ENCODE results near the gene LRP1. TPM values are rescaled to one million over a fixed set of nuclear protein-coding genes. Genes with fewer than 3 reads are reported as not detected.

LRP1 gene
- total RNA-seq, 2 donors from 2014 or later = 107 to 123 TPM

GRCh38 chr12:57149245-57149900 is 21.1 kb downstream of the LRP1 start:
- no peak overlapping the region for H3K4me3 ChIP-seq
- DNase-seq = peak; percentile 82
- no peaks in the 10 kb centered on the region for H3K27me3 ChIP-seq
- H3K4me1 ChIP-seq = peaks cover 38% of the 10 kb centered on the region
- H3K9me3 ChIP-seq = no peaks in the 10 kb centered on the region
- peak overlapping the region; percentile 84 for H3K27ac ChIP-seq
- no peak for TF ChIP-seq CTCF (IDR thresholded peaks at IDR 0.05)
- H3K36me3 ChIP-seq = no peaks in the 10 kb centered on the region
- intact Hi-C loops (cut with DNase I) = no loop called here
- H3K9ac ChIP-seq (ENCODE audit: low read depth in 2 of 2, low read length in 2 of 2) = peak overlapping the region; percentile 51 to 90

- no peak for DNase-seq
- intact Hi-C loops (cut with DNase I) = no loop called here
- Histone ChIP-seq H3K36me3 (no peaks in the 10 kb centered on the region), H3K9me3 (no peaks in the 10 kb centered on the region), H3K4me3 (no peak overlapping the region), H3K9ac (ENCODE audit: low read depth in 2 of 2, low read length in 2 of 2) (no peak overlapping the region), H3K4me1 (peaks cover 38% of the 10 kb centered on the region), H3K27ac (peak overlapping the region; percentile 84), H3K27me3 (no peaks in the 10 kb centered on the region)
- TF ChIP-seq CTCF (IDR thresholded peaks at IDR 0.05) = no peak
These were observed 22.2 kb downstream of the LRP1 start for GRCh38 chr12:57150400-57151000.

- intact Hi-C loops (cut with DNase I) = no loop called here
- H3K4me1 ChIP-seq = peaks cover 24% of the 10 kb centered on the region
- H3K27ac ChIP-seq = peak overlapping the region; percentile 84
- no peak overlapping the region for H3K4me3 ChIP-seq
- no peaks in the 10 kb centered on the region for H3K27me3 ChIP-seq
- no peak for TF ChIP-seq CTCF (IDR thresholded peaks at IDR 0.05)
- DNase-seq = no peak
- H3K9me3 ChIP-seq = no peaks in the 10 kb centered on the region
- H3K9ac ChIP-seq (ENCODE audit: low read depth in 2 of 2, low read length in 2 of 2) = peak overlapping the region in 1 of 2 donors; percentile 1
- no peaks in the 10 kb centered on the region for H3K36me3 ChIP-seq
These were observed 23.7 kb downstream of the LRP1 start for GRCh38 chr12:57151741-57152630.

- Histone ChIP-seq H3K4me1 (peaks cover 18% of the 10 kb centered on the region), H3K36me3 (no peaks in the 10 kb centered on the region), H3K4me3 (no peak overlapping the region), H3K9ac (ENCODE audit: low read depth in 2 of 2, low read length in 2 of 2) (peak overlapping the region in 1 of 2 donors; percentile 1), H3K27me3 (no peaks in the 10 kb centered on the region), H3K9me3 (no peaks in the 10 kb centered on the region), H3K27ac (peak overlapping the region; percentile 84)
- intact Hi-C loops (cut with DNase I) = no loop called here
- no peak for TF ChIP-seq CTCF (IDR thresholded peaks at IDR 0.05)
- no peak for DNase-seq
These were observed 24.4 kb downstream of the LRP1 start for GRCh38 chr12:57152639-57153038.

- TF ChIP-seq CTCF (IDR thresholded peaks at IDR 0.05) = no peak
- Histone ChIP-seq H3K9ac (ENCODE audit: low read depth in 2 of 2, low read length in 2 of 2) (no peak overlapping the region), H3K36me3 (no peaks in the 10 kb centered on the region), H3K4me1 (peaks cover 9% of the 10 kb centered on the region), H3K9me3 (no peaks in the 10 kb centered on the region), H3K27ac (no peak overlapping the region), H3K4me3 (no peak overlapping the region), H3K27me3 (no peaks in the 10 kb centered on the region)
- intact Hi-C loops (cut with DNase I) = no loop called here
- no peak for DNase-seq
These were observed 25.2 kb downstream of the LRP1 start for GRCh38 chr12:57153415-57153997.
